Activated gamma-delta T cell treated with Interleukin-2 at 50 U/mL for 16 hours (primary cell): ENCODE results near the gene AFF1.

ENCODE experiments used
- DNase-seq: peaks from one replicate; pipeline ENCODE4 v3.0.0-alpha.2; 2020

The AFF1 gene, protein sequence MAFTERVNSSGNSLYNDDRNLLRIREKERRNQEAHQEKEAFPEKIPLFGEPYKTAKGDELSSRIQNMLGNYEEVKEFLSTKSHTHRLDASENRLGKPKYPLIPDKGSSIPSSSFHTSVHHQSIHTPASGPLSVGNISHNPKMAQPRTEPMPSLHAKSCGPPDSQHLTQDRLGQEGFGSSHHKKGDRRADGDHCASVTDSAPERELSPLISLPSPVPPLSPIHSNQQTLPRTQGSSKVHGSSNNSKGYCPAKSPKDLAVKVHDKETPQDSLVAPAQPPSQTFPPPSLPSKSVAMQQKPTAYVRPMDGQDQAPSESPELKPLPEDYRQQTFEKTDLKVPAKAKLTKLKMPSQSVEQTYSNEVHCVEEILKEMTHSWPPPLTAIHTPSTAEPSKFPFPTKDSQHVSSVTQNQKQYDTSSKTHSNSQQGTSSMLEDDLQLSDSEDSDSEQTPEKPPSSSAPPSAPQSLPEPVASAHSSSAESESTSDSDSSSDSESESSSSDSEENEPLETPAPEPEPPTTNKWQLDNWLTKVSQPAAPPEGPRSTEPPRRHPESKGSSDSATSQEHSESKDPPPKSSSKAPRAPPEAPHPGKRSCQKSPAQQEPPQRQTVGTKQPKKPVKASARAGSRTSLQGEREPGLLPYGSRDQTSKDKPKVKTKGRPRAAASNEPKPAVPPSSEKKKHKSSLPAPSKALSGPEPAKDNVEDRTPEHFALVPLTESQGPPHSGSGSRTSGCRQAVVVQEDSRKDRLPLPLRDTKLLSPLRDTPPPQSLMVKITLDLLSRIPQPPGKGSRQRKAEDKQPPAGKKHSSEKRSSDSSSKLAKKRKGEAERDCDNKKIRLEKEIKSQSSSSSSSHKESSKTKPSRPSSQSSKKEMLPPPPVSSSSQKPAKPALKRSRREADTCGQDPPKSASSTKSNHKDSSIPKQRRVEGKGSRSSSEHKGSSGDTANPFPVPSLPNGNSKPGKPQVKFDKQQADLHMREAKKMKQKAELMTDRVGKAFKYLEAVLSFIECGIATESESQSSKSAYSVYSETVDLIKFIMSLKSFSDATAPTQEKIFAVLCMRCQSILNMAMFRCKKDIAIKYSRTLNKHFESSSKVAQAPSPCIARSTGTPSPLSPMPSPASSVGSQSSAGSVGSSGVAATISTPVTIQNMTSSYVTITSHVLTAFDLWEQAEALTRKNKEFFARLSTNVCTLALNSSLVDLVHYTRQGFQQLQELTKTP

DNA sequence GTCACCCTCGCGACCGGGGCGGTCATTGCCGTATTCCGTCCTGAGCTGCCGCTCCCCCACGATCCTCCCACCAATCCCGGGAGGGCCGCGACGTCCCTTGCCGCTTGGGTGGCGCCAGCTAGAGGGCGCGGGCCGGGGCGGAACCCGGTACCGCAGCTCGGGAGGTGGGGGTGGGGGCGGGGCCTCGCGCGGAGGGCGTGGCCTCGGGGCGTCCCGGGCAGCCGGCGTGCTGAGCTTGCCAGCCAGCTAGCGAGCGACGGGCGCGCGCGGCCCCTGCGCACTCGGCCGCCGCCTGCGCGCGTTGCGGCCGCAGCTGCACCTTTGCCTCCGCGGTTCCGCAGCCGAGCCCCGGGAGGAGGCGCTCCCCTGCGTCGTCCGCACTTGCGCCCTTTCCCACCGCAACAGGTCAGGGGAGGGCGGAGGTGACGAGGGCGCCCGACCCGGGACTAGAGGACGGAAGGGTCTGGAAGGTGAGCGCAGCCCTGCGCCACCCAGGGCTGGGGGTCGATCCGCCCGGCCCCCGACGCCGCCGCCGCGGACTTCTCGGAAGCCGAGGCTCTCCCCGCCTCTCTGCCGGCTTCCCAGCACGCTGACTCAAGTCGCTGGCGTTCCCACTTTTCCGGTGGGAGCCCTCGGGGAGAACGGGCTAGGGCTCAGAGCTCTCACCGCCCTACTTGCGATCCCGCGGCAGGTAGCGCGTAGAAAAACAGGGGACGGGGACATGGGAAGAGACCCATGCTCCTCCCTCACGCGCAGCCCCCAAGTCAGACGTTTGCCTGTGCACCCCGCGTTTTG is at the start of gene AFF1:
AFF1 (plus strand) TSS at position 241 of the 795 bp plus-strand sequence. CDS start 13,523 bp downstream, outside the sequence.
- peak; percentile 82 for DNase-seq

DNA sequence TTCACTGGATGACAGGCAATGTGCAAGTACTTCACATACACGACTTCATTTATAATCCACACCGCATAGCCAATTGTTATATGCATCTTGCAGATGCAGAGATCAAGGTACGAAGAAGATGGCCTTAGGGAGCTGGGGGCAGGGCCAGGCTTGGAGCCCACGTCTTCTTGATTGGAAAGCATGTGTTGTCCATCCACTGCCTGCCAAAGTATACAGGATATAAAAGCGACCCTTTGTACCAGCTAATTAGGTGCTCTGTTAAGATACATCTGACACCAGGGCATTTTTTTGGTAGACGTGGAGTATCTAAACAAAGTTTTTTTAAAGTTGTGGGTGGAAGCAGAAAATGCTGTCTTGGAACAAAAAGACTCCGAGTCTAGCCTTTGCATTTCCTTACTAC is 44.0 kb upstream of the AFF1 start:
- no peak for DNase-seq

GRCh38 chr4:86891762-86892635 is 42.8 kb upstream of the AFF1 start, which contains the start of gene C4orf36:
C4orf36 (minus strand) TSS chr4:86892422; CDS start chr4:86891520, 902 bp downstream.
- DNase-seq: no peak

DNA sequence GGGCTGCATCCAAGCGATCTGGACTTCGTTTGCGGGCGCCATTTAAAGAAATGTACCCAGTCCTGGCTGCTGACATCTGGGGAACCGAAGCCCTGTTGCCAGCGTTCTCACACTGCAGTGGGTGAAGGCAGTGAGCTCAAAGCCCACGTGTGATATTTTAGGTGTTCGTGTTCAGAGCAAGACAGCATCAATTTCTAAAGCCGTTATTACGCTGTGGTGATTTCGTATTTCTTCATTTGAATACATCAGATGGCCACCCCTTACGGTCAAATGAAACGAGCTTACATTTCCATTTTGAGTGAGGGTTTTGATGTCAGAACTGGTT is 42.2 kb upstream of the AFF1 start:
- no peak for DNase-seq

GRCh38 chr4:86893136-86893535 is 41.7 kb upstream of the AFF1 start:
- DNase-seq: no peak

GRCh38 chr4:86894455-86894854 is 40.4 kb upstream of the AFF1 start:
- DNase-seq: no peak

GRCh38 chr4:86895692-86896488 is 38.9 kb upstream of the AFF1 start:
- no peak for DNase-seq

GRCh38 chr4:86896596-86896995 is 38.2 kb upstream of the AFF1 start:
- DNase-seq: no peak

DNA sequence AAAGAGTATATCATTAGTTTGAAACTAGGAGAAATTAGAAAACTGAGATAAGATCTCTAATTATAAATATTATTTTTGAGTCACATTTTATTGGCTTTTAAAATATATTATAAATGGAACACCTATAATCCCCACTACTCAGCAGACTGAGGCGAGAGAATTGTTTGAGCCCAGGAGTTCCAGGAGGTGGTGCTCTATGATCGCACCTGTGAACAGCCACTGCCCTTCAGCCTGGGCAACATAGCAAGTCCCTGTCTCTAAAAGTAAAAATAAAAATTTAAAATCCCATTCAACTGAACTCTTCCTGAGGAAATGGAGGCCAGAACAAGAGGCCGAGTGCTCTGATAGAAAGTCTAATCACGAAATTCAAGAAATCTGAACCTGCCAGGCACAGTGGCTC is 36.2 kb upstream of the AFF1 start:
- no peak for DNase-seq

GRCh38 chr4:86901864-86902263 is 32.9 kb upstream of the AFF1 start:
- DNase-seq: no peak

DNA sequence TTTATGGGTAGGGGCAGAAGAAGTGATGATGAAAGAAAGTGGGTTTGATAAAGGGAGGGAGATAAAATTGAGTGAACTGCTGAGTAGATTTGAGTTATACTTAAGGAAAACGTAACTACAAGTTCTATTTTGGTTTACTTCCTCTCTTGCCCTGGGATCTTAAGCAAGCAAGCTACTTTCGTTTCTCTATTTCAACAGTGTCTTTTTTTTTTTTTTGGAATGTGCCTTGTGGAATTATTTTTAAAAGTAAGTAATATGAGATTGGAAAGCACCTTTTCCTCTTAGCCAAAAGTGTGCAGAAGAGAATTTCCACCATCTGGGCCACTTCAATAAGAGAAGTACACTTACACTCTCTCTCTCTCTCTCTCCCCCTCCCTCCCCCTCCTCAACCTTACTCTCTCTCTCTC is 26.6 kb upstream of the AFF1 start:
- DNase-seq: no peak

- DNase-seq: no peak
Observed at GRCh38 chr4:86909546-86910295, 25.1 kb upstream of the AFF1 start.

- no peak for DNase-seq
Observed at GRCh38 chr4:86910369-86910768, 24.4 kb upstream of the AFF1 start.

GRCh38 chr4:86910820-86911684 is 23.8 kb upstream of the AFF1 start:
- DNase-seq: no peak

DNA sequence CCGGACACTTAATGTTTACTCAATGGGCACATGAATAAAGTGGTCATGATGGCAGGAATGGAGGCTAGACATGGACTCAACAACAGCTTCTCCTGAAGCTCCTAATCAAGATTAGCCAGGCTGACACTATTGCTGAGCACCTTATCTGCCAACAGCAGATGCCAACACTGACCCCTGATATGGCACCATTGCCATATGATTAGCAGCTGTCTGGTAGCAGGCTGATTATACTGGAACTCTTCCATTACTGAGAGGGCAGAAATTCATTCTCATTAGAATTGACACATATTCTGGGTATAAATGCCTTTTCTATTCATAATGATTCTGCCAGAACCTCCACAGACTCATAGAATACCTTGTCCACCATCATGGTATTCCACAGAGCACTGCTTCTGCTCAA is 18.4 kb upstream of the AFF1 start:
- DNase-seq: no peak

GRCh38 chr4:86917212-86918039 is 17.4 kb upstream of the AFF1 start:
- no peak for DNase-seq

GRCh38 chr4:86918539-86919072 is 16.2 kb upstream of the AFF1 start:
- DNase-seq: no peak
